Activated CD8-positive, alpha-beta T cell treated with anti-CD3 and anti-CD28 coated beads for 36 hours (primary cell): ENCODE measurements around the gene CCDC33. TPM values are rescaled to one million over a fixed set of nuclear protein-coding genes. Genes with fewer than 3 reads are reported as not detected.

Source experiments
- ATAC-seq: fragments of 200-7000 bp; cut with Tn5 transposase; one replicate; pipeline ENCODE4 v1.10.0; 2021; ENCODE audit warnings: mild to moderate bottlenecking, moderate library complexity
- CTCF ChIA-PET: fragments of 350-600 bp; sonication (Branson Sonifier 250); formaldehyde crosslinking; loops from one replicate; lab custom pipeline; 2021; ENCODE audit warnings: antibody characterized with exemption; lab: Charles Lee
- POLR2A ChIA-PET: fragments of 350-600 bp; sonication (Branson Sonifier 250); formaldehyde crosslinking; loops from one replicate; lab custom pipeline; 2021; ENCODE audit warnings: antibody characterized with exemption; lab: Charles Lee
- DNase-seq: peaks from one replicate; pipeline ENCODE4 v3.0.0-alpha.2; 2020
- H3K27ac Mint-ChIP-seq: one replicate; pipeline ENCODE4 v1.8.0; 2021; ENCODE audit warnings: mild to moderate bottlenecking, mixed read lengths
- H3K27me3 Mint-ChIP-seq: one replicate; pipeline ENCODE4 v1.8.0; 2021; ENCODE audit warnings: mixed read lengths
- H3K36me3 Mint-ChIP-seq: one replicate; pipeline ENCODE4 v1.8.0; 2021; ENCODE audit warnings: low read depth, mixed read lengths
- H3K4me1 Mint-ChIP-seq: one replicate; pipeline ENCODE4 v1.8.0; 2021; ENCODE audit warnings: low read depth, mixed read lengths
- H3K4me3 Mint-ChIP-seq: one replicate; pipeline ENCODE4 v1.8.0; 2021; ENCODE audit warnings: mild to moderate bottlenecking, moderate library complexity, mixed read lengths
- H3K9me3 Mint-ChIP-seq: one replicate; pipeline ENCODE4 v1.8.0; 2021; ENCODE audit warnings: mixed read lengths
- intact Hi-C: fragments of 100-400 bp; cut with micrococcal nuclease; formaldehyde crosslinking; loops from one replicate; pipeline ENCODE4 v1.10.0; 2022
- total RNA-seq, 2 experiments: library from RNA; stranded (reverse); gene quantifications; one replicate each; pipeline ENCODE4 v1.2.3, GENCODE V29; 2021
- TF ChIP-seq, protein P1 (sequence below): fragments of 200-600 bp; IDR thresholded peaks from one replicate; pipeline ENCODE4 v1.8.0; 2022; ENCODE audit warnings: antibody characterized with exemption, mild to moderate bottlenecking

Gene CCDC33
- total RNA-seq, 2 experiments from 2014 or later = 0.16 to 0.38 TPM

DNA sequence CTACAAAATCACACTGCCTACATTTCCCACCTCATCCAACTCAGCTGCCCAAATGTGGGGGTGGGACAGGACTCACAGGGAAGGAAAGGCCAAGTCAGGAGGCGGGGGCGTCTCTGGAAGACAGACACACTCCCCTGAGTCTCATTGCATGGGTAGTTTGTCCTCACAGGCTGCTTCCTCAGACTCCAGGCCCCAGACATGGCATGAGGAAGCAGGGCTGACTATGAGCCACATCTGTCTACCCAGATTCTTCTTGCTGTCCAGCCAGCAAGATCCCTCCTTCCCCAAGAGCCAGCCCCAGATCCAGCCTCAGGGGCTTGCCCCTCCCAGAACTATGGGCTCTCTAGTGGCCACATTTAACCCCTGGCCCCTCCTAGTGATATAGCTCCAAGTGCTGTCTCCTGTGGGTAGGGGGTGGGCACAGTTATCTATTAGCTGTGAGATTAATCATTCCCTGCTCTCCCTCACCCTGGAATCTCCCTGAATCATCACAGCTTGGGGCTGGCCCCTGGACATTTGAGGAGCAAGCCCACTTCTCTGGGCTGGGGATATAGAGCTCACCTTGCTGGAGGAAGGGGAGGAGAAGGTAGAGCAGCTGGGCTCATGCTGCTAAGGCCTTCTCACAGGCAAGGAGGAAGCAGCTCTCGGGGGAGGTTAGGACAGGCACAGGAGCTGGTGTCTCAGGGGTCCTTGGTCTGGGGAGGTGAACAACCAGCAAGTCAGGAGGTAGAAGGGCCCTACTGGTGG, 2.1 kb upstream of the CCDC33 start:
- DNase-seq = no peak
- Mint-ChIP-seq H3K4me1 (no peaks in the 10 kb centered on the region), H3K36me3 (no peaks in the 10 kb centered on the region), H3K4me3 (no peak overlapping the region), H3K9me3 (no peaks in the 10 kb centered on the region), H3K27ac (no peak overlapping the region), H3K27me3 (no peaks in the 10 kb centered on the region)
- intact Hi-C loops = no loop called here
- ATAC-seq = no peak
- TF ChIP-seq, protein P1, sequence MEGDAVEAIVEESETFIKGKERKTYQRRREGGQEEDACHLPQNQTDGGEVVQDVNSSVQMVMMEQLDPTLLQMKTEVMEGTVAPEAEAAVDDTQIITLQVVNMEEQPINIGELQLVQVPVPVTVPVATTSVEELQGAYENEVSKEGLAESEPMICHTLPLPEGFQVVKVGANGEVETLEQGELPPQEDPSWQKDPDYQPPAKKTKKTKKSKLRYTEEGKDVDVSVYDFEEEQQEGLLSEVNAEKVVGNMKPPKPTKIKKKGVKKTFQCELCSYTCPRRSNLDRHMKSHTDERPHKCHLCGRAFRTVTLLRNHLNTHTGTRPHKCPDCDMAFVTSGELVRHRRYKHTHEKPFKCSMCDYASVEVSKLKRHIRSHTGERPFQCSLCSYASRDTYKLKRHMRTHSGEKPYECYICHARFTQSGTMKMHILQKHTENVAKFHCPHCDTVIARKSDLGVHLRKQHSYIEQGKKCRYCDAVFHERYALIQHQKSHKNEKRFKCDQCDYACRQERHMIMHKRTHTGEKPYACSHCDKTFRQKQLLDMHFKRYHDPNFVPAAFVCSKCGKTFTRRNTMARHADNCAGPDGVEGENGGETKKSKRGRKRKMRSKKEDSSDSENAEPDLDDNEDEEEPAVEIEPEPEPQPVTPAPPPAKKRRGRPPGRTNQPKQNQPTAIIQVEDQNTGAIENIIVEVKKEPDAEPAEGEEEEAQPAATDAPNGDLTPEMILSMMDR = no peak
- CTCF ChIA-PET = no interaction called here
- POLR2A ChIA-PET = no interaction called here

DNA sequence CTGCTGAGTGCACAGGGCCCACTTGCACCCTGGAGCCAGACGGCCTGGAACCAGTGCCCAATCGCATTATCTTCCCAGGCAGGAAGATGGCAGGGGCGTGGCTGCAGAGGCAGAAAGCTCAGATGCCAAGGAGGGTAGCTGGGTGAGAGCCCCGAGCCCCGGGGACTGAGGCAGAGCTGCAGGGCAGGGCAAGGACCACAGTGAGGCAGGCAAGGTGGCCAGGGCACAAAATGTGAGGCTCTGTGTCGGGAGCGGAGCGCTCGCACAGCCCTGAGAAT, 1.6 kb upstream of the CCDC33 start:
- Mint-ChIP-seq H3K4me3 (no peak overlapping the region), H3K36me3 (no peaks in the 10 kb centered on the region), H3K4me1 (no peaks in the 10 kb centered on the region), H3K9me3 (no peaks in the 10 kb centered on the region), H3K27me3 (no peaks in the 10 kb centered on the region), H3K27ac (no peak overlapping the region)
- intact Hi-C loops = no loop called here
- ATAC-seq (no peak), DNase-seq (no peak)
- ChIA-PET POLR2A (no interaction called here), CTCF (no interaction called here)
- TF ChIP-seq, protein P1 = no peak

DNA sequence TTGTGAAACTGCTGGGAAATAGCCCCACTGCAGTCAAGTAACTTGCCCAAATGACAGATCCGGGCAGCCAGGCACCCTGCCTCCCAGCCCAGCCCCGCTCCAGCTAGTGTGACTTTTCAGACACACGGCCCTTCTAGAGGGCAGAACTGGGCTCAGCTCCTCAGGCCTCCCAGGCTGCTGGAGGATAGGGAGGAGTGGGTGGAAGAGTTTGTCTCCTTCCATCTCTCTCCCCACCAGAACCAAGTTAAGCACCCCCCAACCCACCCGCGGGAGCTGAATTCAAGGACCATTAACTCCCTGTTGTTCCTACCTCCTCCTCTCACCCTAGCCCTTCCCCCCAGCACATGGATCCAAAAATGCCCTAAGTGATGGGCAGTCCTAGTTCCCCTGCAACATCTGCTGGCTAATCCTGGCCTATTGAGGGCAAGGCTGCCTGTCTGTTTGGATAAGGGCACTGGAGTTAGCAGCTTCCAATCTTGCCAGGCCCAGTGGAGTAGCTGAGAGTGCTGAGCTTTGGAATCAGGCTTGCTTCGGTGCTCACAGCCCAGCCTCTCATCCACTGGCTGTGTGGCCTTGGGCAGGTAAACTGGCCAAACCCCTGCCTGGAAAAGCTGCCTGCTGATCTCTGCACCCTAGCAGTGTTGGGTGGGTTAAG, 3.1 kb downstream of the CCDC33 start:
- ChIA-PET POLR2A (no interaction called here), CTCF (interaction anchor here (0.8 to 1.2 kb wide), 2 partner anchors 13 to 266 kb away, joined by 3 to 4 read pairs; no protein-coding TSS in a partner anchor)
- Mint-ChIP-seq H3K9me3 (no peaks in the 10 kb centered on the region), H3K4me1 (no peaks in the 10 kb centered on the region), H3K27ac (no peak overlapping the region), H3K27me3 (no peaks in the 10 kb centered on the region), H3K4me3 (no peak overlapping the region), H3K36me3 (no peaks in the 10 kb centered on the region)
- ATAC-seq (no peak), DNase-seq (no peak)
- intact Hi-C loops = no loop called here
- TF ChIP-seq, protein P1 = no peak

DNA sequence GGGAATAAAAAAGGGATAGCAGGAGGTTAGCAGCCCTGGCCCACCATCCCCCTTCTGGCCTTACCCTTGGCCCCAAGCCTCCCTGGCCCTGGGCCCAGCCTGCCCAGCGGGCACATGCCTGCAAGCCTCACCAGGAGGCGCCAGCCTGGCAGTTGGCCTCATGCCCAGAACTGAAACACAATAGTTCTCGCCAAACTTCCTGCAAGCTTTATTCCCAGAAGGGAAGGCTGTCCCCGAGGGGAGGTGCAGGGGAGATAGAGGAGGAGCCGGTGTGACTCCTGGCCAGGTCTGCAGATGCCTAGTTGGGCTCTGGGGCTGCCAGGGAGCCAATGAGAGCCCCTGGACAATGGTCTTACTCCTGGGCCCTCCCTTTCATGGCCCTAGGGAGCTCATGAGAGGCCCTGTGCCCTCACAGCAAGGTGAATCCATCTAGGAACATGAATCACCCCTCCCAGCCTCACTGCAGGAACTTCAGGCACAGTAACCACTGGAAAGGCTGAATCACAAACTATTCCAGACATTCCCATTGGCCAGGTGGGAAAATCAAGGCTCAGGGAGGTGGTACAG, 4.0 kb downstream of the CCDC33 start:
- H3K27me3 Mint-ChIP-seq = peaks cover 4% of the 10 kb centered on the region
- no peaks in the 10 kb centered on the region for H3K9me3 Mint-ChIP-seq
- POLR2A ChIA-PET = no interaction called here
- DNase-seq = no peak
- H3K36me3 Mint-ChIP-seq = no peaks in the 10 kb centered on the region
- no peak overlapping the region for H3K4me3 Mint-ChIP-seq
- peaks cover 4% of the 10 kb centered on the region for H3K4me1 Mint-ChIP-seq
- TF ChIP-seq, protein P1 = no peak
- CTCF ChIA-PET = interaction anchor here (0.6 to 1.2 kb wide), 3 partner anchors 12 to 267 kb away, joined by 3 to 4 read pairs (median 3); no protein-coding TSS in a partner anchor
- ATAC-seq = no peak
- H3K27ac Mint-ChIP-seq = no peak overlapping the region
- intact Hi-C loops = no loop called here
